AG09319 (cell line): Measurements from ENCODE around the gene PIP5K1B.

ENCODE experiments used
- DNase-seq: peaks from one replicate; pipeline ENCODE4 v3.0.0-alpha.2; 2010; ENCODE audit warnings: low read depth; ENCODE audit errors: extremely low read depth
- CTCF ChIP-seq: IDR thresholded peaks from 2 replicates; pipeline ENCODE4 v1.5.1; 2011; ENCODE audit warnings: low read depth, mild to moderate bottlenecking, inconsistent platforms, low read length, moderate library complexity

Gene PIP5K1B

GRCh38 chr9:68869022-68869421 lies 164.0 kb downstream of the PIP5K1B start:
- TF ChIP-seq CTCF = no peak
- no peak for DNase-seq

GRCh38 chr9:68870086-68870485 lies 165.0 kb downstream of the PIP5K1B start:
- DNase-seq = no peak
- TF ChIP-seq CTCF = no peak

GRCh38 chr9:68871236-68871635 lies 166.2 kb downstream of the PIP5K1B start:
- no peak for TF ChIP-seq CTCF
- DNase-seq = no peak

GRCh38 chr9:68872026-68872501 lies 167.0 kb downstream of the PIP5K1B start:
- DNase-seq = no peak
- no peak for TF ChIP-seq CTCF

- TF ChIP-seq CTCF = no peak
- DNase-seq = no peak
Measured at GRCh38 chr9:68873179-68873578, 168.1 kb downstream of the PIP5K1B start.

- no peak for DNase-seq
- no peak for TF ChIP-seq CTCF
Measured at GRCh38 chr9:68876273-68876672, 171.2 kb downstream of the PIP5K1B start.

- DNase-seq = no peak
- TF ChIP-seq CTCF = no peak
Measured at GRCh38 chr9:68876681-68877080, 171.6 kb downstream of the PIP5K1B start.

- no peak for TF ChIP-seq CTCF
- no peak for DNase-seq
Measured at GRCh38 chr9:68877219-68877618, 172.2 kb downstream of the PIP5K1B start.
